A673 (cell line): ENCODE data around the gene TOR4A.

Source experiments
- CTCF ChIP-seq: fragments of 300-800, 200-600 bp; sonication (generic); conservative IDR thresholded peaks from 2 replicates; pipeline ENCODE4 v1.5.1; 2017; ENCODE audit warnings: low read depth, mild to moderate bottlenecking, antibody characterized with exemption, low read length, moderate library complexity, mixed read lengths
- EZH2 ChIP-seq: fragments of 200-600 bp; sonication (generic); IDR thresholded peaks from 2 replicates; pipeline ENCODE4 v1.6.1; 2017; ENCODE audit warnings: borderline replicate concordance, low read depth, mild to moderate bottlenecking, mixed read lengths, antibody characterized with exemption, low read length; ENCODE audit not compliant: poor library complexity, severe bottlenecking

- TF ChIP-seq CTCF (no peak), EZH2 (no peak)
Observed at GRCh38 chr9:137268538-137269201, 8.9 kb upstream of the TOR4A start.
